GM10266 (cell line): ENCODE results near the gene GFPT1.

Experiments used
- DNase-seq: peaks from one replicate; pipeline ENCODE4 v3.0.0; 2012; ENCODE audit errors: extremely low spot score
- TF ChIP-seq, protein P1 (sequence below): IDR thresholded peaks from 2 replicates; pipeline ENCODE4 v1.5.1; 2012; ENCODE audit warnings: mild to moderate bottlenecking, low read depth; ENCODE audit not compliant: control insufficient read depth, insufficient read depth; ENCODE audit errors: missing control alignments

The GFPT1 gene

GRCh38 chr2:69348781-69349180 lies 38.2 kb downstream of the GFPT1 start:
- DNase-seq: no peak
- TF ChIP-seq, protein P1, sequence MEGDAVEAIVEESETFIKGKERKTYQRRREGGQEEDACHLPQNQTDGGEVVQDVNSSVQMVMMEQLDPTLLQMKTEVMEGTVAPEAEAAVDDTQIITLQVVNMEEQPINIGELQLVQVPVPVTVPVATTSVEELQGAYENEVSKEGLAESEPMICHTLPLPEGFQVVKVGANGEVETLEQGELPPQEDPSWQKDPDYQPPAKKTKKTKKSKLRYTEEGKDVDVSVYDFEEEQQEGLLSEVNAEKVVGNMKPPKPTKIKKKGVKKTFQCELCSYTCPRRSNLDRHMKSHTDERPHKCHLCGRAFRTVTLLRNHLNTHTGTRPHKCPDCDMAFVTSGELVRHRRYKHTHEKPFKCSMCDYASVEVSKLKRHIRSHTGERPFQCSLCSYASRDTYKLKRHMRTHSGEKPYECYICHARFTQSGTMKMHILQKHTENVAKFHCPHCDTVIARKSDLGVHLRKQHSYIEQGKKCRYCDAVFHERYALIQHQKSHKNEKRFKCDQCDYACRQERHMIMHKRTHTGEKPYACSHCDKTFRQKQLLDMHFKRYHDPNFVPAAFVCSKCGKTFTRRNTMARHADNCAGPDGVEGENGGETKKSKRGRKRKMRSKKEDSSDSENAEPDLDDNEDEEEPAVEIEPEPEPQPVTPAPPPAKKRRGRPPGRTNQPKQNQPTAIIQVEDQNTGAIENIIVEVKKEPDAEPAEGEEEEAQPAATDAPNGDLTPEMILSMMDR: no peak

- no peak for DNase-seq
- TF ChIP-seq, protein P1: no peak
Observed at GRCh38 chr2:69345434-69345833, 41.6 kb downstream of the GFPT1 start.

- DNase-seq: no peak
- TF ChIP-seq, protein P1: no peak
Observed at GRCh38 chr2:69344305-69344704, 42.7 kb downstream of the GFPT1 start.

DNA sequence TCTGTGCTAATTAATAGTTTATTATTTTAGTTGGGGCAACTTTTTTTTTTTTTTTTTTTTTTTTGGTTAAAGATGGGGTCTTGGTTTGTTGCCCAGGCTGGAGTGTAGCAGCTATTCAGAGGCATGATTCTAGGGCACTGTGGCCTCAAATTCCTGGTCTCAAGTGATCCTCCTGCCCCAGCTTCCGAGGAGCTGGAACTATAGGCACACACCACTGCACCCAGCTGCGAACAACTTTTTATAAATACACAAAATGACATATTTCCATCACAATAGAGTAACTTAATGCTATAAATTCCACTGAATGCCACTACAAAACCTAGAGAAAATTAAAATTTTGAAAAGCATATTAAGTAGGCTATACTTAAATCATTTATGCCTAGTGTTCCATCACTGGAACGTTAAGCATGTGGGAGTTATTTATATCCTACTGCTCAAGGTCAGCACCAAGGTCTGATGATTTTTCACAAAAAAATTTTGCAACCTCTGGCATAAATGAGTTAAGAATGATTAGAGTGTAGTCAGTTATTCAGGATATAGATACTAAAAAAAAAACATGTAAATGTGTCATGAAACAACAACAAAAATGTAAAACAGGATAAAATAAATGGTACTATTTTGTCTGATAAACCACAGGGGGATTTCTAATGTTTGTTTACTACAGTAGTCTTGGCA lies 46.8 kb downstream of the GFPT1 start:
- TF ChIP-seq, protein P1: no peak
- no peak for DNase-seq

- TF ChIP-seq, protein P1: no peak
- DNase-seq: no peak
Observed at GRCh38 chr2:69335311-69335710, 51.7 kb downstream of the GFPT1 start.

- TF ChIP-seq, protein P1: no peak
- DNase-seq: no peak
Observed at GRCh38 chr2:69333352-69333751, 53.7 kb downstream of the GFPT1 start.

- TF ChIP-seq, protein P1: no peak
- no peak for DNase-seq
Observed at GRCh38 chr2:69330781-69331180, 56.2 kb downstream of the GFPT1 start.
